Small intestine (tissue), 7 donors: Measurements from ENCODE around the gene SLC49A3. TPM values are rescaled to one million over a fixed set of nuclear protein-coding genes. Genes with fewer than 3 reads are reported as not detected.
"Not testable (repeated sequence)": the region's sequence is repeated elsewhere in the genome, so short reads cannot be mapped to it uniquely, and the experiment has no call there.

ENCODE experiments used
- DNase-seq, 2 donors: peaks; one replicate each; pipeline versions ENCODE4 v3.0.0 to v3.0.0-alpha.2; 2013
- FAIRE-seq: peaks from 2 replicates; lab custom pipeline; 2012; peaks lifted over from hg19 to GRCh38; lab: Jason Lieb, UNC
- H3K27ac ChIP-seq, 3 donors: one replicate each; pipeline ENCODE4 v1.5.1; 2013; ENCODE audit warnings: low read length in 2 of 3, mild to moderate bottlenecking in 2 of 3, control low read depth in 1 of 3, inconsistent platforms in 1 of 3, low read depth in 1 of 3, moderate library complexity in 1 of 3
- H3K27me3 ChIP-seq, 3 donors: one replicate each; pipeline ENCODE4 v1.6.1; 2013; ENCODE audit warnings: low read length in 3 of 3, inconsistent platforms in 1 of 3; ENCODE audit not compliant: control insufficient read depth in 3 of 3, insufficient read depth in 3 of 3
- H3K36me3 ChIP-seq, 3 donors: one replicate each; pipeline ENCODE4 v1.6.1; 2013; ENCODE audit warnings: low read length in 3 of 3, inconsistent platforms in 1 of 3, low read depth in 1 of 3, mild to moderate bottlenecking in 1 of 3, moderate library complexity in 1 of 3; ENCODE audit not compliant: control insufficient read depth in 3 of 3, insufficient read depth in 2 of 3
- H3K4me1 ChIP-seq, 3 donors: one replicate each; pipeline ENCODE4 v1.6.1; 2013; ENCODE audit warnings: low read length in 2 of 3, inconsistent platforms in 1 of 3, low read depth in 1 of 3, mild to moderate bottlenecking in 1 of 3, moderate library complexity in 1 of 3; ENCODE audit not compliant: control insufficient read depth in 3 of 3, insufficient read depth in 2 of 3
- H3K4me3 ChIP-seq, 3 donors: one replicate each; pipeline ENCODE4 v1.5.1; 2013; ENCODE audit warnings: low read length in 3 of 3, control low read depth in 1 of 3, inconsistent platforms in 1 of 3, low read depth in 1 of 3, mild to moderate bottlenecking in 1 of 3, moderate library complexity in 1 of 3
- H3K9me3 ChIP-seq, 2 donors: one replicate each; pipeline ENCODE4 v1.6.1; 2013; ENCODE audit warnings: low read depth in 1 of 2, low read length in 1 of 2; ENCODE audit not compliant: control insufficient read depth in 2 of 2, insufficient read depth in 1 of 2
- WGBS, 3 donors: extraction: QIAGEN DNeasy Blood & Tissue Kit; methylation state at CpG; one replicate each; pipeline ENCODE4 v1.1.7; 2013; 5-methylcytosine and 5-hydroxymethylcytosine counted together
- polyA plus RNA-seq, 4 donors: library from polyadenylated mRNA; stranded (reverse) in 3 of 4; unstranded in 1 of 4; fragments of 200-250 nt in 3 of 4; fragments of 120-200 nt in 1 of 4; gene quantifications; one replicate each; pipeline versions ENCODE4 v1.2.1 to v1.2.3, GENCODE V29; 2013
- donor health status: healthy with polysubstance abuse.
- donor health status: control.
- donor health status: control.
- donor health status: Bipolar disorder and iron deficiency.
- donor health status: healthy.

Gene SLC49A3
- polyA plus RNA-seq, 4 donors: 3.4 to 7.8 (median 4.6) TPM

- Histone ChIP-seq H3K27me3 (peaks cover 0 to 42% (median 5%) of the 10 kb centered on the region in 3 donors), H3K27ac (no peak overlapping the region), H3K4me3 (no peak overlapping the region), H3K9me3 (no peaks in the 10 kb centered on the region), H3K36me3 (no peaks in the 10 kb centered on the region), H3K4me1 (no peaks in the 10 kb centered on the region)
- no peak for FAIRE-seq
- no peak for DNase-seq
- WGBS, 3 donors: 80 to 90% (median 88%) methylated on average over 13 of the region's 13 CpGs
Observed at GRCh38 chr4:649751-650310, 39.1 kb downstream of the SLC49A3 start.

- Histone ChIP-seq H3K4me1 (no peaks in the 10 kb centered on the region), H3K9me3 (no peaks in the 10 kb centered on the region), H3K27me3 (peaks cover 0 to 42% (median 5%) of the 10 kb centered on the region in 3 donors), H3K36me3 (no peaks in the 10 kb centered on the region), H3K4me3 (no peak overlapping the region), H3K27ac (no peak overlapping the region)
- whole genome bisulfite sequencing, 3 donors: 87 to 91% (median 90%) methylated on average over 7 of the region's 7 CpGs
- no peak for FAIRE-seq
- DNase-seq: no peak
Observed at GRCh38 chr4:649293-649625, 39.7 kb downstream of the SLC49A3 start.

- H3K4me3 ChIP-seq: no peak overlapping the region
- WGBS, 3 donors: 72 to 83% (median 81%) methylated on average over 27 to 28 of the region's 28 CpGs
- no peaks in the 10 kb centered on the region for H3K9me3 ChIP-seq
- DNase-seq (no peak), FAIRE-seq (no peak)
- peaks cover 0 to 42% (median 5%) of the 10 kb centered on the region in 3 donors for H3K27me3 ChIP-seq
- no peak overlapping the region for H3K27ac ChIP-seq
- H3K36me3 ChIP-seq: no peaks in the 10 kb centered on the region
- no peaks in the 10 kb centered on the region for H3K4me1 ChIP-seq
Observed at GRCh38 chr4:648579-649292, 40.2 kb downstream of the SLC49A3 start.

- Histone ChIP-seq H3K9me3 (no peaks in the 10 kb centered on the region), H3K4me1 (no peaks in the 10 kb centered on the region), H3K27ac (no peak overlapping the region), H3K27me3 (peaks cover 0 to 37% (median 5%) of the 10 kb centered on the region in 3 donors), H3K4me3 (no peak overlapping the region), H3K36me3 (no peaks in the 10 kb centered on the region)
- FAIRE-seq: no peak
- WGBS, 3 donors: 57 to 68% (median 63%) methylated on average over 13 of the region's 13 CpGs
- no peak for DNase-seq
Observed at GRCh38 chr4:647481-647880, 41.5 kb downstream of the SLC49A3 start.

- Histone ChIP-seq H3K4me1 (no peaks in the 10 kb centered on the region), H3K27me3 (peaks cover 0 to 28% (median 2%) of the 10 kb centered on the region in 3 donors), H3K36me3 (no peaks in the 10 kb centered on the region), H3K4me3 (no peak overlapping the region), H3K9me3 (peaks cover 0 to 3% of the 10 kb centered on the region in 2 donors), H3K27ac (no peak overlapping the region)
- FAIRE-seq (no peak), DNase-seq (no peak)
- WGBS, 3 donors: 76 to 82% (median 79%) methylated on average over 32 of the region's 32 CpGs
Observed at GRCh38 chr4:646460-646859, 42.5 kb downstream of the SLC49A3 start.

- not testable (repeated sequence) for DNase-seq, H3K36me3 ChIP-seq, H3K9me3 ChIP-seq, FAIRE-seq, H3K27ac ChIP-seq, H3K4me1 ChIP-seq, H3K4me3 ChIP-seq, H3K27me3 ChIP-seq
- WGBS, 3 donors: 86 to 91% (median 89%) methylated on average over 6 of the region's 6 CpGs
Observed at GRCh38 chr4:642366-642765, 46.6 kb downstream of the SLC49A3 start.

GRCh38 chr4:637536-638280 lies 51.2 kb downstream of the SLC49A3 start:
- Histone ChIP-seq H3K4me3 (no peak overlapping the region), H3K36me3 (no peaks in the 10 kb centered on the region), H3K9me3 (peaks cover 0 to 6% of the 10 kb centered on the region in 2 donors), H3K27me3 (no peaks in the 10 kb centered on the region), H3K27ac (no peak overlapping the region), H3K4me1 (no peaks in the 10 kb centered on the region)
- FAIRE-seq (no peak), DNase-seq (no peak)
- 72 to 78% (median 76%) methylated on average over 32 of the region's 32 CpGs for WGBS, 3 donors

GRCh38 chr4:636628-637159 lies 52.3 kb downstream of the SLC49A3 start:
- FAIRE-seq: no peak
- Histone ChIP-seq H3K9me3 (peaks cover 0 to 16% of the 10 kb centered on the region in 2 donors), H3K27ac (no peak overlapping the region), H3K4me1 (no peaks in the 10 kb centered on the region), H3K27me3 (no peaks in the 10 kb centered on the region), H3K4me3 (no peak overlapping the region), H3K36me3 (no peaks in the 10 kb centered on the region)
- 73 to 75% (median 73%) methylated on average over 13 of the region's 13 CpGs for WGBS, 3 donors
- no peak for DNase-seq
